Adrenal gland (tissue), 5 donors: ENCODE data around the gene TSHZ2.

Source experiments
- CTCF ChIP-seq, 6 experiments: fragments of 450-650 bp in 4 of 6; fragments of 200-600 bp in 2 of 6; sonication (generic) in 1 of 6; IDR thresholded peaks; 1 replicate in 5 of 6; 2 replicates in 1 of 6; pipeline versions ENCODE4 v1.5.1 to v1.8.0; 2016 to 2021; ENCODE audit warnings: antibody characterized with exemption in 6 of 6, mild to moderate bottlenecking in 2 of 6, moderate library complexity in 1 of 6
- POLR2A ChIP-seq, 2 donors: fragments of 450-650 bp; IDR thresholded peaks; one replicate each; pipeline ENCODE4 v1.6.1; 2017; ENCODE audit warnings: antibody characterized with exemption in 2 of 2, mild to moderate bottlenecking in 2 of 2, moderate library complexity in 1 of 2
- donor health status: DM: no; HTN: no; CAD: no.

- no peak for TF ChIP-seq CTCF (IDR thresholded peaks at IDR 0.05)
- TF ChIP-seq POLR2A (IDR thresholded peaks at IDR 0.05), result no peak
These were observed 439.7 kb downstream of the TSHZ2 start for GRCh38 chr20:53411891-53412290.
